BJ (cell line): ENCODE measurements around the gene NFKBIB. TPM values are rescaled to one million over a fixed set of nuclear protein-coding genes. Genes with fewer than 3 reads are reported as not detected.
"Not testable (repeated sequence)": the region's sequence is repeated elsewhere in the genome, so short reads cannot be mapped to it uniquely, and the experiment has no call there.

ENCODE experiments used
- CTCF ChIA-PET: fragments of 350-600 bp; formaldehyde crosslinking; extraction: SDS; loops from one replicate; lab custom pipeline; 2021; ENCODE audit warnings: antibody characterized with exemption, inconsistent platforms; lab: Yijun Ruan, JAX
- POLR2A ChIA-PET: fragments of 300-600 bp; sonication (Branson Sonifier 250); formaldehyde crosslinking; extraction: SDS; loops from one replicate; lab custom pipeline; 2021; ENCODE audit warnings: antibody characterized with exemption; lab: Charles Lee
- DNase-seq: peaks from one replicate; pipeline ENCODE4 v3.0.0-alpha.2; 2011; ENCODE audit warnings: low read depth
- H3K27me3 ChIP-seq: 2 replicates; pipeline ENCODE4 v1.6.0; 2011; ENCODE audit warnings: low read length; ENCODE audit not compliant: control insufficient read depth, insufficient read depth
- H3K36me3 ChIP-seq: 2 replicates; pipeline ENCODE4 v1.5.1; 2011; ENCODE audit warnings: low read length; ENCODE audit not compliant: control insufficient read depth, insufficient read depth
- H3K4me3 ChIP-seq: 2 replicates; pipeline ENCODE4 v1.5.1; 2011; ENCODE audit warnings: low read depth, mild to moderate bottlenecking, control low read depth, low read length
- CTCF ChIP-seq: IDR thresholded peaks from 2 replicates; pipeline ENCODE4 v1.5.1; 2011; ENCODE audit warnings: low read depth, mild to moderate bottlenecking, control low read depth, inconsistent platforms, low read length, moderate library complexity; ENCODE audit not compliant: insufficient read depth
- polyA plus RNA-seq: library from polyadenylated mRNA; depleted of rRNA; stranded (reverse); fragments of >200 nt; gene quantifications from 2 replicates; pipeline ENCODE4 v1.2.3, GENCODE V29; 2011

The NFKBIB gene
- polyA plus RNA-seq, 1 experiment = 20.6 TPM

- POLR2A ChIA-PET = interaction anchor here (0.5 to 0.6 kb wide), 2 partner anchors 193 to 314 kb away, joined by 5 to 9 read pairs; no protein-coding TSS in a partner anchor
- DNase-seq = no peak
- H3K36me3 ChIP-seq = peaks cover 3% of the 10 kb centered on the region
- CTCF ChIA-PET = interaction anchor here (0.8 to 3.2 kb wide), 9 partner anchors 9 to 218 kb away, joined by 3 to 16 read pairs (median 5); partner anchors contain the start of genes MRPS12 and SARS2
- peak overlapping the region; percentile 90 for H3K4me3 ChIP-seq
- no peak for TF ChIP-seq CTCF
- H3K27me3 ChIP-seq = no peaks in the 10 kb centered on the region
Measured at GRCh38 chr19:38852231-38853044, 47.3 kb upstream of the NFKBIB start.

- ChIA-PET CTCF (interaction anchor here (0.8 to 3.2 kb wide), 8 partner anchors 8 to 216 kb away, joined by 3 to 16 read pairs (median 5); partner anchors contain the start of genes MRPS12 and SARS2), POLR2A (no interaction called here)
- TF ChIP-seq CTCF = no peak
- Histone ChIP-seq H3K36me3 (no peaks in the 10 kb centered on the region), H3K27me3 (no peaks in the 10 kb centered on the region), H3K4me3 (peak overlapping the region; percentile 90)
- no peak for DNase-seq
Measured at GRCh38 chr19:38853214-38853613, 46.6 kb upstream of the NFKBIB start.

GRCh38 chr19:38854961-38855360, 44.8 kb upstream of the NFKBIB start:
- H3K27me3 ChIP-seq, POLR2A ChIA-PET, CTCF ChIA-PET, H3K36me3 ChIP-seq, DNase-seq, H3K4me3 ChIP-seq: not testable (repeated sequence)

DNA sequence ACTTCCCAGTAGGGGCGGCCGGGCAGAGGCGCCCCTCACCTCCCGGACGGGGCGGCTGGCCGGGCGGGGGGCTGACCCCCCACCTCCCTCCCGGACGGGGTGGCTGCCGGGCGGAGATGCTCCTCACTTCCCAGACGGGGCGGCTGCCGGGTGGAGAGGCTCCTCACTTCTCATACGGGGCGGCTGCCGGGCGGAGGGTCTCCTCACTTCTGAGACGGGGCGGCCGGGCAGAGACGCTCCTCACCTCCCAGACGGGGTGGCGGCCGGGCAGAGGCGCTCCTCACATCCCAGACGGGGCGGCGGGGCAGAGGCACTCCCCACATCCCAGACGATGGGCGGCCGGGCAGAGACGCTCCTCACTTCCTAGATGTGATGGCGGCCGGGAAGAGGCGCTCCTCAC, 44.0 kb upstream of the NFKBIB start:
- H3K4me3 ChIP-seq, H3K27me3 ChIP-seq, CTCF ChIA-PET, H3K36me3 ChIP-seq, POLR2A ChIA-PET, DNase-seq: not testable (repeated sequence)

GRCh38 chr19:38856813-38857212, 43.0 kb upstream of the NFKBIB start:
- DNase-seq = no peak
- no peak overlapping the region for H3K4me3 ChIP-seq
- no peak for TF ChIP-seq CTCF
- CTCF ChIA-PET = interaction anchor here (0.7 to 2.6 kb wide), 2 partner anchors 13 to 26 kb away, joined by 4 to 13 read pairs; no protein-coding TSS in a partner anchor
- POLR2A ChIA-PET = no interaction called here
- no peaks in the 10 kb centered on the region for H3K36me3 ChIP-seq
- H3K27me3 ChIP-seq = no peaks in the 10 kb centered on the region

GRCh38 chr19:38859631-38860204, 40.1 kb upstream of the NFKBIB start:
- POLR2A ChIA-PET, H3K4me3 ChIP-seq, H3K27me3 ChIP-seq, DNase-seq, H3K36me3 ChIP-seq: not testable (repeated sequence)
- CTCF ChIA-PET = interaction anchor here (1.0 to 2.4 kb wide), 2 partner anchors 10 to 14 kb away, joined by 3 to 10 read pairs; no protein-coding TSS in a partner anchor
